PC-9 (cell line): Measurements from ENCODE around the gene FFAR3. TPM values are rescaled to one million over a fixed set of nuclear protein-coding genes. Genes with fewer than 3 reads are reported as not detected.

Experiments used
- Bru-seq: library from RNA; stranded (reverse); fragments of 400-500 nt; gene quantifications from one replicate; lab custom pipeline; 2021; lab: Mats Ljungman, UMichigan
- BruChase-seq, 2 experiments: library from RNA; stranded (reverse); fragments of 400-500 nt; gene quantifications; one replicate each; lab custom pipeline; 2021; lab: Mats Ljungman, UMichigan
- BruUV-seq: library from RNA; stranded (reverse); fragments of 400-500 nt; replicated peaks from 2 replicates; lab custom pipeline; 2021; lab: Mats Ljungman, UMichigan
- CTCF ChIA-PET: fragments of 300-600 bp; sonication (Branson Sonifier 250); formaldehyde crosslinking; loops from one replicate; lab custom pipeline; 2022; ENCODE audit warnings: antibody characterized with exemption; lab: Charles Lee
- POLR2A ChIA-PET: fragments of 300-600 bp; sonication (Branson Sonifier 250); formaldehyde crosslinking; loops from one replicate; lab custom pipeline; 2022; ENCODE audit warnings: antibody characterized with exemption; ENCODE audit not compliant: unreplicated experiment; lab: Charles Lee
- DNase-seq, 2 experiments: peaks; one replicate each; pipeline versions ENCODE4 v3.0.0 to v3.0.0-alpha.2; 2015 to 2022; ENCODE audit warnings: mixed read lengths in 1 of 2
- H2AFZ ChIP-seq: fragments of 200-600 bp; sonication (generic); 2 replicates; pipeline ENCODE4 v1.8.1; 2017; ENCODE audit warnings: antibody characterized with exemption
- H3F3A ChIP-seq: fragments of 200-600 bp; sonication (generic); 2 replicates; pipeline ENCODE4 v1.8.1; 2017; ENCODE audit warnings: antibody characterized with exemption, mild to moderate bottlenecking, low read depth; ENCODE audit not compliant: insufficient read depth
- H3K27ac ChIP-seq: fragments of 200-600 bp; sonication (generic); 2 replicates; pipeline ENCODE4 v1.6.1; 2016; ENCODE audit warnings: mixed run types
- H3K27me3 ChIP-seq: fragments of 200-600 bp; sonication (generic); 2 replicates; pipeline ENCODE4 v1.6.1; 2016; ENCODE audit warnings: low read depth, mixed run types; ENCODE audit not compliant: insufficient read depth
- H3K36me3 ChIP-seq: fragments of 200-600 bp; sonication (generic); 2 replicates; pipeline ENCODE4 v1.6.1; 2016; ENCODE audit warnings: low read depth, mixed run types
- H3K4me1 ChIP-seq: fragments of 200-600 bp; sonication (generic); replicated peaks from 2 replicates; pipeline ENCODE4 v1.6.1; 2016; ENCODE audit warnings: mixed run types; ENCODE audit not compliant: insufficient read depth
- H3K4me2 ChIP-seq: fragments of 200-600 bp; sonication (generic); 2 replicates; pipeline ENCODE4 v1.6.1; 2017; ENCODE audit warnings: mixed run types
- H3K4me3 ChIP-seq: fragments of 200-600 bp; sonication (generic); 2 replicates; pipeline ENCODE4 v1.6.1; 2016; ENCODE audit warnings: mixed run types
- H3K79me2 ChIP-seq: fragments of 200-600 bp; sonication (generic); 2 replicates; pipeline ENCODE4 v1.6.1; 2017; ENCODE audit warnings: low read depth, mixed run types
- H3K9me2 ChIP-seq: fragments of 200-600 bp; sonication (generic); 2 replicates; pipeline ENCODE4 v1.8.1; 2017; ENCODE audit warnings: mild to moderate bottlenecking; ENCODE audit not compliant: insufficient read depth
- H3K9me3 ChIP-seq: fragments of 200-600 bp; sonication (generic); 2 replicates; pipeline ENCODE4 v1.8.1; 2016; ENCODE audit warnings: low read depth; ENCODE audit not compliant: insufficient read depth
- H4K20me1 ChIP-seq: fragments of 200-600 bp; sonication (generic); 2 replicates; pipeline ENCODE4 v1.8.1; 2017; ENCODE audit not compliant: insufficient read depth
- CTCF ChIP-seq: fragments of 200-600 bp; sonication (generic); conservative IDR thresholded peaks from 2 replicates; pipeline ENCODE4 v1.6.1; 2017; ENCODE audit warnings: mixed run types, antibody characterized with exemption, mild to moderate bottlenecking, moderate library complexity
- EZH2 ChIP-seq: fragments of 200-600 bp; sonication (generic); IDR thresholded peaks from 2 replicates; pipeline ENCODE4 v1.8.0; 2017; ENCODE audit warnings: antibody characterized with exemption, low read depth
- intact Hi-C: fragments of 100-400 bp; cut with micrococcal nuclease; formaldehyde crosslinking; loops from one replicate; pipeline ENCODE4 v1.10.0; 2022; ENCODE audit not compliant: unreplicated experiment
- long read RNA-seq: library from polyadenylated mRNA; stranded (forward); transcript quantifications from one replicate; pipeline ENCODE4 v2.0.0, GENCODE V29; 2022
- total RNA-seq: library from RNA; stranded (reverse); gene quantifications from 2 replicates; pipeline ENCODE4 v1.2.3, GENCODE V29; 2021

The FFAR3 gene
- not detected in 2 replicates for total RNA-seq
- not detected for Bru-seq, nascent RNA
- BruChase-seq, experiment 1, labeled RNA remaining after a 2-hour chase, result not detected
- not detected for BruChase-seq, experiment 2, labeled RNA remaining after a 6-hour chase
- long read RNA-seq, result 0 reads

DNA sequence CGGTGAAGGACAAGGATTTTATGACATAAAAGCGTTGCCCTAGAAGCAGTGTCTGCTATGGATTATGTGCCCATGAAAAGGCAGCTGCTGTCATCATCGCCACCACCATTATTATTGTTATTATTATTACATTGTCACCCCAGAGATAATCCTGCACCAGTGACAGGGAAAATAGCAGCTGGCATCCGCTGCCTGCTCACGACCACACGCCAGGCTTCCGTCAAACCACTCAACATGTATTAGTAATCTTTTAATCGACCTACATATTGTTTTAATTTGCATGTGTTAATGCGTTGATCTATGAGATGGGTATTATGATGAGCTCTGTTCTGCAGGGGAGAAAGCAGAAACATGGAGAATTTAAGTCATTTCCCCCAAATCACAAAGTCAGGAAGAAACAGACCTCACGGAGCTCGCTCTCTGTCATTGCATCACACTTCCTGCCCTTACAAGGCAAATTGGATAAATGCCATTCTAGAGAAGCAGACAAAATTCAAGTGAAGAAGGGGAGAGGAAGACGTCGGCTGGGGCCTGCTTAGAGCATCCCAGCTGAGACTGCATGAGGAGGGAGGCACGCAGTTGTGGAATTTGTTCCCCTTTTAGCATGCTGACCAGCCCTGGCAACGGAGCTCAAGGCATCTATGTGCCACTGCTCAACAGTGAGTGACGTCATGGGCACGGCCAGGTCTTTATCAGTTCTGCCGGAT lies at the start of gene FFAR3:
TSS of gene FFAR3 (plus strand) at position 594 of the 707 bp plus-strand sequence. CDS start 431 bp downstream, outside the sequence.
- POLR2A ChIA-PET, result no interaction called here
- Histone ChIP-seq H3F3A (no peaks in the 10 kb centered on the region; the same call in 1 of the 2 replicates), H3K9me3 (no peaks in the 10 kb centered on the region), H3K4me3 (no peak within 1 kb of the TSS), H3K9me2 (no peaks in the 10 kb centered on the region), H3K79me2 (no peaks in the 10 kb centered on the region), H3K27me3 (peaks cover 9% of the 10 kb centered on the region), H2AFZ (no peak within 1 kb of the TSS), H3K36me3 (no peaks in the 10 kb centered on the region), H3K4me1 (no peaks in the 10 kb centered on the region), H3K27ac (no peak within 1 kb of the TSS), H4K20me1 (no peaks in the 10 kb centered on the region), H3K4me2 (no peak within 1 kb of the TSS)
- no peak for DNase-seq
- CTCF ChIA-PET, result no interaction called here
- intact Hi-C loops, result loop anchor here (10.0 kb wide), 1 partner anchor 213 kb away; the partner anchor contains the start of gene FXYD7
- BruUV-seq, result no TSS peak
- TF ChIP-seq EZH2 (no peak), CTCF (no peak)

DNA sequence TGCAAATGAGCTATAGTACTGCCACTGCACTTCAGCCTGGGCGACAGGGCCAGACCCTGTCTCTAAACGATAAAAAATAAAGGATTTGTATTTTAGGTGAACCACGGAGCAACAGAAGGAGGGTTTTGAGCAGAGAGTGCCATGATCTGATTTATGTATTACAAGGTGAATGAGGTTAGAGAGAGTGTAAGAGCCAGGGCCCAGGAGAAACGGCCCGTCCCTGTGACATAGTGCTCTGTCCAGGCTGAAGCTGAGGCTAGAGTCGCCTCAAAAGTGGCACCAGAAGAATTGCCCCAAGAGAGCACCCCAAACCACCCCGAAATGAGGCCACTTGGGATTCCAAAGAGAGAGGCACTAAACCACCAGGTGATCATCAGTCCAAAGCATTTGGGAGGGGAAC lies 49.4 kb upstream of the FFAR3 start:
- peaks cover 49% of the 10 kb centered on the region for H3F3A ChIP-seq
- H3K9me3 ChIP-seq, result no peaks in the 10 kb centered on the region
- H3K79me2 ChIP-seq, result peaks cover 36% of the 10 kb centered on the region
- no TSS peak for BruUV-seq
- intact Hi-C loops, result loop anchor here (1.0 to 5.0 kb wide), 2 partner anchors 10 to 158 kb away; no protein-coding TSS in a partner anchor
- peaks cover 19% of the 10 kb centered on the region for H3K36me3 ChIP-seq
- peak overlapping the region; percentile 86; the same call in 1 of the 2 replicates for H3K4me3 ChIP-seq
- CTCF ChIA-PET, result interaction anchor here (1.4 kb wide), 1 partner anchor 10 kb away, joined by 4 read pairs; no protein-coding TSS in a partner anchor
- TF ChIP-seq EZH2 (no peak), CTCF (no peak)
- H4K20me1 ChIP-seq, result no peaks in the 10 kb centered on the region
- H3K27ac ChIP-seq, result peak overlapping the region; percentile 97
- H3K4me1 ChIP-seq, result peaks cover 61% of the 10 kb centered on the region
- DNase-seq, result no peak
- H3K9me2 ChIP-seq, result no peaks in the 10 kb centered on the region
- peak overlapping the region; percentile 99 for H3K4me2 ChIP-seq
- POLR2A ChIA-PET, result interaction anchor here (0.6 to 0.8 kb wide), 2 partner anchors 10 to 688 kb away, joined by 3 to 5 read pairs; no protein-coding TSS in a partner anchor
- 0 out of 2 replicates have a peak overlapping the region, but pooled peaks have one; percentile 41 for H2AFZ ChIP-seq
- H3K27me3 ChIP-seq, result no peaks in the 10 kb centered on the region

- peak; percentile 89 to 98 for DNase-seq
- peaks cover 69% of the 10 kb centered on the region for H3K4me1 ChIP-seq
- TF ChIP-seq CTCF (no peak), EZH2 (no peak)
- ChIA-PET CTCF (interaction anchor here (1.4 kb wide), 1 partner anchor 9 kb away, joined by 4 read pairs; no protein-coding TSS in a partner anchor), POLR2A (interaction anchor here (0.6 to 0.8 kb wide), 3 partner anchors 10 to 687 kb away, joined by 3 to 5 read pairs (median 4); no protein-coding TSS in a partner anchor)
- H3K4me3 ChIP-seq, result peak overlapping the region; percentile 86
- H3K4me2 ChIP-seq, result peak overlapping the region; percentile 99
- H4K20me1 ChIP-seq, result no peaks in the 10 kb centered on the region
- peaks cover 42% of the 10 kb centered on the region for H3K79me2 ChIP-seq
- no peaks in the 10 kb centered on the region for H3K27me3 ChIP-seq
- peak overlapping the region; percentile 97 for H3K27ac ChIP-seq
- peaks cover 56% of the 10 kb centered on the region for H3F3A ChIP-seq
- intact Hi-C loops, result loop anchor here (1.0 to 10.0 kb wide), 3 partner anchors 10 to 625 kb away; partner anchors contain the start of gene LRFN3
- peaks cover 25% of the 10 kb centered on the region for H3K36me3 ChIP-seq
- no peaks in the 10 kb centered on the region for H3K9me3 ChIP-seq
- BruUV-seq, result TSS peak; percentile 50
- 0 out of 2 replicates have a peak overlapping the region, but pooled peaks have one; percentile 41 for H2AFZ ChIP-seq
- no peaks in the 10 kb centered on the region for H3K9me2 ChIP-seq
Observed at GRCh38 chr19:35309481-35310279, 48.6 kb upstream of the FFAR3 start.
